GM19099 (cell line): ENCODE data around the gene ATPAF1.

Experiments
- POLR2A ChIP-seq: IDR thresholded peaks from 3 replicates; pipeline ENCODE4 v1.6.1; 2011; ENCODE audit warnings: low read depth; ENCODE audit not compliant: insufficient read length; ENCODE audit errors: extremely low read depth

The ATPAF1 gene

DNA sequence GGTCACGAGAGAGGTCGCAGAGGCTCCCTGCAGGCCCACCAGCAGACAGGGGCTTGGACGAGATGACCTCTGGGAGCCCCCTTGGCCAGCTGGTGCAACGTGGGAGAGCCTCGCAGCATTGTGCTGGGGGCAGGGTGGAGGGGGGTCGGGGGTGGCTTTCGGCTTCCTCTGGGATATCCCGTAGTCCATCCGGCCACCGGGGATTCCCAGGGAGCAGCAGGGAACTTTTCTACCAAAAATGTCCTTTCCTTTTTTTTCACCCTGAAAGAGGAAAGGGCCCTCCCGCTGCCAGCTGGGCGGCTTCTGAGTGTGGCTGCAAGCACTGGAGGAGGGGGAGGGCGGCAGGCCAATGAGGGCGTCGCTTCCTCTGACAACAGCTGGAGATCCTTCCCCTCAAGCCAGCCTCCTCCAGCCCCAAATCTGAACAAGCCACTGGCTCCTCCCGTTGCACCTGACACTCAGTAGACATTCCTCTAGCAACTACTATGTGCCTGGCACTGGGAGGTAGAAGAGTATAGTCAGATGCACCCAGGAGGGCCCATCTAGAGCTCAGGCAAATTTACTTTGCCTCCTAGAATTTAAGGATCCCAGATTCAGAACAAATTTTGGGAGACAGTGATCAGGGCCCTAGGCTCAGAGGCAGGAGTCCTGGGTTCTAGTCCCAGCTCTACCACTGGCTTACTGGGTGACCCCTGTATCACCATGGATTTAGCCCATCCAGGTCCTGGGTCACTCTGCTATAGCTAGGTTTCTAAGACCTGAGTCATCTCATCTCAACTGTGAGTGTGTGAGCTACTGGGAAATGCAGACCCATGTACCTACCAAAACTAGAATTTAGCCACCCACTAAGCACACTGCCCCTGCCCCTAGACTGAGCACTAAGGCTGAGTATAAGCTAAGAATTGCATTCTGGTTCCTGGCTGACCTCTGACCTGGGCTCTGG is 54.2 kb downstream of the ATPAF1 start:
- TF ChIP-seq POLR2A, result no peak

DNA sequence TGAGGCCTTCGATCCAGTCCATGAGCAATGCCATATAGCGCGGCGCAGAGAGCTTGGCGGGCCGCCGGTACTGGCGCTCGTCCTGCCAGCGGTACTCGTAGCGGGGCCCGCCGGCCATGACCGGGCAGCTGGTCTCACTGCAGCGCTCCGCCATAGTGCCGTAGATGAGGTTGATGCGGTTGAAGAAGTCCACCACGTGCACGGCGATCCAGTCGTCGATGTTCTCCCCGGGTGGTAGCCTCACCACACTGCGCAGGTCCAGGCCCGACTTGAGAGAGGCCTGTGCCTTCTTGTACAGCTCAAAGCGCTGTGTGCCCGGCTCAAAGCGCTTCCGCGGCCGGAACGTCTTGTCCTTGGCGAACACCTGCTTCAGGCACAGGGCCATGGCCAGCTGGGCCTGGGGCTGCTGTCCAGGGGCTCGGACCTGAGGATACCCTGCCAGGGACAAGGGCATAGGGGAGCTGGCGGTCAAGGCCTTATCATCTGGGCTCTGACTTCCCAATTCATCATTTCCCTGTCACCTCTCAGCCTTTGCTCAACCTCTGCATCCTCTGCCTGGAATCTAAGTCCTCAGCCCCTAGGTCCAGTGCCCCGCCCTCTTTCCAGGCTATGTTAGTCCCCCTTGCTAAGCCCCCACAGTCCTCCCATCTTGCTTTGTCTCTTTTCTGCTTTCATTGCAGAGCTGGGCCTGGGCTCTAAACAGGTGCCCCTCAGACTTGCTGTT is 55.1 kb downstream of the ATPAF1 start:
- TF ChIP-seq POLR2A, result no peak

DNA sequence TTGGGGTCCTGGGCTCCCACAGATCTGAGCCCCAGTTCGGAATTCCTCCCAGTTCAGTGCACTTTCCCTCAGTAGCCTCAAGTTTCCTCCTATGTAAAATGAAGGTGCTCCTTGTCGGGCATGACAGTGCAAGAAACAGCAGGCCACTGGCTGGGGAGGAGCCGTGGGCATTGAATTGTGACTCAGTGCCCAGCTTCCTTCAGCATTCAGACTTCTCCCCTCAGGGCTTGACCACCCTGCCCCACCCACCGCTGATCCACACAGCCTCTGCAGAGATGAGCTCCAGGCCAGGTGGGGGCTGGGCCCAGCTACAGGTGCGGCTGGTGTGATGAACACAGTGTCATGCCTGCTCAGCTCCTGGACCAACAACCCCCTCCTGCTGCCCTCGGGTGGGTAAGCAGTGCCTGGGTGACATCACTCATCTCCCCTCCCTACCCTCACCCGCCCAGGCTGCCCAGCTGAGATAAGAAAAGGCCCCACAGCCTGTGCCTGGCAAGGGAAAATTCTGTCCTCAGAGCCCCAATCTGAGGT is 56.4 kb downstream of the ATPAF1 start:
- TF ChIP-seq POLR2A, result no peak

DNA sequence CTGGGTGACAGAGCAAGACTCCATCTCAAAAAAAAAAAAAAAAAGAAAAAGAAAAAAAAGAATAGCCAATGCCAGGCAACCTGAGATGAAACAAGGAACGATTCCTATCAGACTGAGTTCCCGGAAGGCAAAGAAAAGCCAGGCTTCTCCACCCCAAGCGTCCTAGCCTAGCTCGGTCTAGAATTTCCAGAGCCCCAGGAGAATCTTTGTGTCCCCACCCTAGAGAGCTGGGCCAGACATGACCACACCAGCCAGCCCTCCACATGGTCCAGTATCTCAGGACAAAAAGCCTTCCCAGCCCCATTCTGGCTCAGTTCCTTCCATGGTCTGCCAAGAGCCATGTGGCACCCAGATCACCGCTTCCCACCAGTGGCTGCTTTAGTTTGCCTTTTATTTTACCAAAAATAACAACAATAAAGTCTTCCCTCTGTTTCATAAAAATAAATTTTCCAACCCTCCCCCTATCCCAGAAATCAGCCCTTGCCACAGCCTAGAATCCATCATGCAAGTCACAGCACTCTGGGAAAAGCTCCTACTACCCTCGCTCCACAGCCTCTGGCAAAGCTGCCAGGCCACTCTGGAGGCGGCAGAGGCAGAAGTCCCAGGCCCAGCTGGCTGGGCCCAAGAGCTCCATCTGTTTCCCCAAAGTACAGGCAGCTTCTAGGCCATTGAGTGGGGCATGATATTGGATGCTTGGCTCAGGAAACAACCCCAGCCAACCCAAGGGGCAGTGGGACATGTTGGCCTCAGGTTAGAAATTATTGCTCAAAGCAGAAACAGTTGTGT is 60.6 kb downstream of the ATPAF1 start:
- no peak for TF ChIP-seq POLR2A

DNA sequence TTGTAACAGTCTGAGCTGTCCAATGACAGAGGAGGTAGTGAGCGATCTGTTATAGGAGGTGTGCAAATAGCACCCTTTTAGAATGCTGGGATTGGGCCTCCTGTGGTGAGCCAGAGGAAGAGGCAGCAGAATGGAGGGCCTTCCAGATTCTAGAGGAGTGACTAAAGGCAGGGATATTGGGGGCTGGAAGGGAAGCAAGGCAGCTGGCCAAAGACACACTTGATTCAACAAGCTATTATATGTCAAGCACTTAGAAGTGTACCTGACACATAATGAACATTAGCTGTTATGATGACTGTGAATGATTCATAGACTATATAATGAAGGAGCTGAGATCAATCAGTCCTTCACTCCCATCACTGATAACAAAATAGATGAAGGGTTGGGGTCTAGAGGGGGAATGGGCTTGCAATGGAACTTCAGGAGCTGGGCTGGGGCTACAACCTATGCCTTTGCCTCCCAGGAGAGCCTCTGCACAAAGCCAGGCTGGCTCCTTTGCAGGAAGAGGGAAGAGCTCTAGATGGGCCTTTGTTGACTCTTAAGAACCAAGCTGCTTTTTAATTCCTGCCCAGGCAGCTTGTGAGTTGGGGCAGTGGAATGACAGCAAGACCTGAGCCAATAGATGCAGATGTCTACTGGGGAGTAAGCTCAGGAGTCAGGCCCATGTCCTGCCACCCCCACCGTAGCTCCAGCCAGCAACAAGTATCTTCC is 61.8 kb downstream of the ATPAF1 start:
- no peak for TF ChIP-seq POLR2A

DNA sequence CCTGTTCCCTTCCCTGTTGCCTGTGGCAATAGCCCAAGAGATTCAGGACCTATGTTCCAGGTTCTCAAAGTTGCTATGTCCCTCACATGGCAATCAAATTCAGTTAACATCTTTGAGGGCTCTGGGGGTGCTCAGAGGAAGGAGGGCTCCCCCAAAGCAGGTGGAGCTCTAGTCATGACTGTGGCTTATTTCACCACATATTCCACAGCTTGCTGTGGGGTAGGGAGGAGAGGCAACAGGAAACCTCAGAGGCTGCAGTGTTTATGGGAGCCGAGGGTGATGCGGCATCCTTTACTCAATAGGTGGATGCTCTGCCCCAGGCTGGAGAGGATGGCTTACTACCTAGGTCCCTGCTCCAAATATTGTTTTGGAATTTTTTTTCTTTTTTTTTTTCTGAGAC is 62.9 kb downstream of the ATPAF1 start:
- TF ChIP-seq POLR2A, result no peak

DNA sequence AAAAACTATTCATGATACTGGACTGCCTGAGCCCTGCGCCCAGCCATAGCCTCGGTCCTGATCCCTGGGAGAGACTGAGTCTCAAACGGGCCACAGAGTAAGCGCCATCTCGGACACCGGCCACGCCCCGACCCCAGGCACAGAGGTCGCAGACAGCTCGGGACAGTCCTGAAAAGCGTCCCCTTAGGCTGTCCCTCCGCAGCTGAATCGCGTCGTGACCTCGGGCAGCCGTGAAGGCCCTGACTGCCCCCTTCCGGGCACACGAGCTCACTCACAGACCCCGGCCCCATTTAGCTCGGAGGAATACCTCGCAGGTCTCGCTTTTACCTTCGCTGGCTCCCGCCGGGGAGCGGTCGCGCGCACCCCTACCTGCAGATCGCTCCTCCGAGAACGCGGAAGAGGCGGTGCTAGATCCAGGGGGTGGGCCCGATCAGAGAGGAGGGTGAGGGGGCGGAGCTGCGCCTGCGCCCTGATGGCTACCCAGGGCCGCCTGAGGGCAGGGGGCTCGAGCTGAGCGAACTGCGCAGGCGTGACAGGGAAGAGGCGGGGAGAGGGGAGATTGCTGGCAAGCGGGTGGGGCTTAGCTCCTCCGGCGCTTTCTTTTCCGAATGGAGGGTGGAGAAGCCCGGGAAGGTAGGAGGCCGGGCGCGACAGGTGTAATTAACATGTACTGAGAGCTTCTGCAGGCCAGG is 64.2 kb downstream of the ATPAF1 start, which contains the start of gene MKNK1:
Gene MKNK1 (minus strand): TSS at position 411 of the 692 bp plus-strand sequence. CDS start 20,941 bp downstream, outside the sequence.
- TF ChIP-seq POLR2A, result peak; percentile 93

DNA sequence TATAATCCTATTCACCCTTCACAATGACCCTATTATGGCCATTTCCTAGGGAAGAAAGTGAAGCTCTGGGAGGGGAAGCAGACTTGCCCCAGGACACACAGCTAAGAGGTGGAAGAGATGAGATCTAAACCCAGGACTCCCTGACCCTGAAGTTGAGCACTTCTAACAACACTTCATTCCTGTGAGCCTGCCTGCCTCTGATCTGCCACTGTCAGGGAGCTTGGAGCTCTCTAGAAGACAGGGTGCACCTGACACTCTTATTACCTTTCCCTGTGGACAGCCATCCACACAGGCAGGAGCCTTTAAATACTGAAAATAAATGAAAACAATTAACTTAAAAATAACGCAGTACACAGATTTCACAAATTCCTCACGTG is 64.7 kb downstream of the ATPAF1 start:
- no peak for TF ChIP-seq POLR2A

DNA sequence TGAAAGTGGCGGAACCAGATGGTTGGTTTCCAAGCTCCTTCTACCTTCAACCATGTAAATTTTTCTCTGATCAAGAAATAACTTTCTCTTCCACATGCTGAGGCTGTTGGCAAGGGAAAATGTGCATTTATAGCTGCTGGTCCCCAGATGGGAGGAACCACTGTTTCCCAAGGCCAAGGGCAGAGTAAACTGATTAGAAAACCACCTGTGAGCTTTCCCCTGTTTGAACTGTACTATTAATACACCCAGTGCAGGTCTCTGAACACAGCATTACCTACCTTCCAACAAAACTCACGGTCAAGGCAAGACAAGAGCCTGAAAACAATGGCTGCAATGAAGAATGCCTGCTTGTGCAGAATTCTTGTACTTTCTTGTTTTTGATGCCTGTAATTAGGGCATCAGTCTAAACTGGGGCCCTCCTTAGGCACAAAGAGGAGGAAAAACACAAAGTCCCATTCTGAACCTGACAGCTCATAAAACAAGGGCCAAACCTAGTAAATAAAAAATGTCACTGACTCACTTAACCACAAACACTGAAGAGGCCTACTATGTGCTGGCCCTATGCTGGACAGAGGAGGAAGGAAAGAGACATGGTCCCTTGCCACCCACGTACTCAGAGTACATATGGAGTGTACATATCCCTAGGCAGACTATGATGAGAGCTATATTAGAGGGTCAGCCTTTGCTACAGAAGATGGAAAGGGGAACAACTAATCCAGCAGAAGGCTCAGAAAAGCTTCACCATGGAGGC is 66.7 kb downstream of the ATPAF1 start:
- no peak for TF ChIP-seq POLR2A

DNA sequence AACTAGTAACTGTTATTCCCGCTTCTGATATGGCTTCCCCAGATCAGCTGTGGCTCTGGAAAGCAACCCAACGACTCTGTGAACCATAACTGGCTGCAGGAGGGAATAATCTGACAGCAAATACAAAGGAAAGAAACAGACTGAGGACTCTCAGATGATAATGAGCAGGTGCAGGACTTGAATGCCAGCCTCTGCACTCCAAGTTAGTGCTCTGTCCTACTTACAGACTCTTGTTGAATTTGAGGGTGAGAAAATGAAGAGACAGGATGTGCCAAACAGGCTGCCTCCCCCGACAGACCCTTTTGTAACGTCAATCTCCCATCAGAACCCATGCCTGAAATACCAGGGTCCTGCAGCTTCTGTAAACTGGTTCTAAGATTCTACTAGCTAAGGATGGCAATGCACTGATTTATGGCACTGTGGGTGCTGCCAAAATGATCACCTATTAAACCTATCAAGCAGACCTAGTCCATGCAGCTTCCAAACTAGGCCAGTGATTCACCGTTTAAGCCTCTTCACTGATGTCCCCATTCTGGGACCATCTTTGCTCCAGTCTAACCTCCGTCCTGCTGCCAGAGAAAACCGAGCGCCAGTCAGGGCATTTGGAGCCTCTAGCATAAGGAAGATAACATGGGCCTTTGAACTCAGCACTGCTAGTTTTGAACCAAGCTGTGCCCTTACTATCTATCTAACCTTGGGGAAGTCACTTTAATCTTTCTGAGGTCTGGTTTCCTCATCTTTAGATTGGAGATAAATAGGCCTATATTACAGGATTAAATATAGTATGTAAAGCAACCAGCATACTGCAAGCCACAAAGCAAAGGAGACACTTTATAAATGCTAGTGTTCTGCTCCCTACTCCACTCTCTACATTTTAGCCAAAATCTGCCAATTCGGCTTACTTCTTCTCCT is 68.8 kb downstream of the ATPAF1 start:
- TF ChIP-seq POLR2A, result no peak

DNA sequence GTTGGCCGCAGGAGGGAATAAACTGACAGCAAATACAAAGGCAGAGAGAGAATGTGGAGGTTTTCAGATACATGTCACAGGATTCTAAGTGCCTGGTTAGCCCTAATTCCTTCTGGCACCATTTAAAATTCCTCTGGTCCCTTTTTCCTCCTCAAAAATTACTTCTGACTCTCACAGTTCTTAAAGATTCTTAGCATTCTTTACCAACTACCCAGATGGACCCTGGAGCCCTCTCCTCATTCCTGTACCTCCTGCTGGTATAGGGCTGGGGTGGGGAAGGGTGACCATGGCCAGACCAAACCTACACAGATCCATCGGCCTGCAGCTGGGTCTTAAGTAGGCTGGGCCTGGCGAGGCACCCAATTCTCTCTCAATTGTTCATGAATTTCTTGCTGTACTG is 71.3 kb downstream of the ATPAF1 start:
- TF ChIP-seq POLR2A, result no peak

DNA sequence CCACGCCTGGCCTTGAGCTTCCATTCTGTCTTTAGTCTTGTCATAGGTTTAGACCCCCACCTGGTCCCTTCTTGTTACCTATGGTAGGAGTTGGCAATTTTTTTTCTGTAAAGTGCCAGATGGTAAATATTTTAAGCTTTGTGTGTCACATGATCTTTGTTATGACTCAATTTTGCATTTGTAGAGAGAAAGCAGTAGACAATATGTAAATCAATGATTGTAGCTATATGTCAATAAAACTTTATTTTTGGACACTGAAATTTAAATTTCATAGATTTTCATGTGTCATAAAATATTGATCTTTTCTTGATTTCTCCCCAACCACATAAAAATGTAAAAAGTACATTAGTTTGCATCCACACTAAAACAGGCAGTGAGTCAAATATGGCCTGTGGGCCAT is 72.1 kb downstream of the ATPAF1 start:
- TF ChIP-seq POLR2A, result no peak
